ENCODE results near the gene C2orf68.

DNA sequence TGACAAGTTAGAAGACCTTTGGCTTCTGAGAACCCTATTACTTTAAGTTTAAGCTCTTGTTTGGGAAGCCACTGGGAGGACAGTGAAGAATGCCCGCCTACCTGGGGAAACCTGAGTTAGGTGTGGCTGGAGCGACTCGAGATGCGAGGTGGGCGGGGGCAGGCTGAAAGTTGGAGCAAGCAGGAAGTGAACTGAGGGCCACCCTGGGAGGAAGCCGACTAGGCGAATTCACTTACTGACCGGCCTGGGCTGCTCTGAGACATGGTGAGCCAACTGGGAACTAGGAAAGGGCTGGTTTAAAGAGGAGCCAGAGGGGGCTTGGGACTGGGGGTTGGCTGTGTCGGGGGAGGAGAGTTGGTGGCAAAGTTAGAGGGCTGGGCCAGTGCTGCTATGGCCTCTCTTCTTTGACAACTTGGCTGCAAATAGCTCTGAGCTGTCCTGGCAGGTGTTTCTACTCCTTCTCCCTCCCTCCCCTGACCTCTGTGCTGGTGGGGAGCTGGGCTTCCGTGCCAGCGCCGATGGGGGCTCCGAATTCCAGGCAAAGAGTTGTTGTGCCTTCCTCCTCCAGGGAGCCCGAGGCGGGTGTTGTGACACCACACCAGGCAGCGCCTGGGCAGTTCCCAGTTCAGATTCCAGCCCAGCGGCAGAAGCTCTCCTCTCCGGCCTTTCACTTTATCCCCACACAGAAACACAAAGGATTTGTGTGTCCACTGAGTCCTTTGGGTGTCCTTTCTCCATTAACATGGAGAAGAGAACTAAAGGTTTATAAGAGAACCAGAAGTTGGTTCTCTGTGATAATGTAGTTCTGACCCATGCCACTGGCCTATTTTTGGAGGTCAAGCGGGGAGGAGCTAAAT lies 34.3 kb downstream of the C2orf68 start, which contains the start of gene VAMP8:
- TF ChIP-seq EGR1 (IDR thresholded peaks at IDR 0.05) (no peak), CEBPB (IDR thresholded peaks at IDR 0.05) (no peak), EP300 (IDR thresholded peaks at IDR 0.05; ENCODE audit: borderline replicate concordance) (no peak; the same call in 1 of the 2 replicates), FOXM1 (IDR thresholded peaks at IDR 0.05; ENCODE audit: borderline replicate concordance, low read depth) (no peak), NFIC (IDR thresholded peaks at IDR 0.05) (no peak), RAD21 (IDR thresholded peaks at IDR 0.05; ENCODE audit: low read depth) (no peak), ZBTB7A (IDR thresholded peaks at IDR 0.05; ENCODE audit: low read depth) (no peak), TEAD4 (IDR thresholded peaks at IDR 0.05) (no peak), TAF1 (IDR thresholded peaks at IDR 0.05; ENCODE audit: low read depth) (no peak), CREB1 (IDR thresholded peaks at IDR 0.05; ENCODE audit: low read depth) (no peak), YY1 (IDR thresholded peaks at IDR 0.05; ENCODE audit: low read depth) (no peak)
- TF ChIP-seq, protein P1, sequence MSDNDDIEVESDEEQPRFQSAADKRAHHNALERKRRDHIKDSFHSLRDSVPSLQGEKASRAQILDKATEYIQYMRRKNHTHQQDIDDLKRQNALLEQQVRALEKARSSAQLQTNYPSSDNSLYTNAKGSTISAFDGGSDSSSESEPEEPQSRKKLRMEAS (IDR thresholded peaks at IDR 0.05), result no peak
- TF ChIP-seq, protein P2, sequence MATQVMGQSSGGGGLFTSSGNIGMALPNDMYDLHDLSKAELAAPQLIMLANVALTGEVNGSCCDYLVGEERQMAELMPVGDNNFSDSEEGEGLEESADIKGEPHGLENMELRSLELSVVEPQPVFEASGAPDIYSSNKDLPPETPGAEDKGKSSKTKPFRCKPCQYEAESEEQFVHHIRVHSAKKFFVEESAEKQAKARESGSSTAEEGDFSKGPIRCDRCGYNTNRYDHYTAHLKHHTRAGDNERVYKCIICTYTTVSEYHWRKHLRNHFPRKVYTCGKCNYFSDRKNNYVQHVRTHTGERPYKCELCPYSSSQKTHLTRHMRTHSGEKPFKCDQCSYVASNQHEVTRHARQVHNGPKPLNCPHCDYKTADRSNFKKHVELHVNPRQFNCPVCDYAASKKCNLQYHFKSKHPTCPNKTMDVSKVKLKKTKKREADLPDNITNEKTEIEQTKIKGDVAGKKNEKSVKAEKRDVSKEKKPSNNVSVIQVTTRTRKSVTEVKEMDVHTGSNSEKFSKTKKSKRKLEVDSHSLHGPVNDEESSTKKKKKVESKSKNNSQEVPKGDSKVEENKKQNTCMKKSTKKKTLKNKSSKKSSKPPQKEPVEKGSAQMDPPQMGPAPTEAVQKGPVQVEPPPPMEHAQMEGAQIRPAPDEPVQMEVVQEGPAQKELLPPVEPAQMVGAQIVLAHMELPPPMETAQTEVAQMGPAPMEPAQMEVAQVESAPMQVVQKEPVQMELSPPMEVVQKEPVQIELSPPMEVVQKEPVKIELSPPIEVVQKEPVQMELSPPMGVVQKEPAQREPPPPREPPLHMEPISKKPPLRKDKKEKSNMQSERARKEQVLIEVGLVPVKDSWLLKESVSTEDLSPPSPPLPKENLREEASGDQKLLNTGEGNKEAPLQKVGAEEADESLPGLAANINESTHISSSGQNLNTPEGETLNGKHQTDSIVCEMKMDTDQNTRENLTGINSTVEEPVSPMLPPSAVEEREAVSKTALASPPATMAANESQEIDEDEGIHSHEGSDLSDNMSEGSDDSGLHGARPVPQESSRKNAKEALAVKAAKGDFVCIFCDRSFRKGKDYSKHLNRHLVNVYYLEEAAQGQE (IDR thresholded peaks at IDR 0.05; ENCODE audit: low read depth), result no peak
- TF ChIP-seq, protein P3, sequence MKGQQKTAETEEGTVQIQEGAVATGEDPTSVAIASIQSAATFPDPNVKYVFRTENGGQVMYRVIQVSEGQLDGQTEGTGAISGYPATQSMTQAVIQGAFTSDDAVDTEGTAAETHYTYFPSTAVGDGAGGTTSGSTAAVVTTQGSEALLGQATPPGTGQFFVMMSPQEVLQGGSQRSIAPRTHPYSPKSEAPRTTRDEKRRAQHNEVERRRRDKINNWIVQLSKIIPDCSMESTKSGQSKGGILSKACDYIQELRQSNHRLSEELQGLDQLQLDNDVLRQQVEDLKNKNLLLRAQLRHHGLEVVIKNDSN (IDR thresholded peaks at IDR 0.05), result no peak
